K562 (cell line): ENCODE results near the gene PPIH. TPM values are rescaled to one million over a fixed set of nuclear protein-coding genes. Genes with fewer than 3 reads are reported as not detected.

Experiments
- ARID2 ChIP-seq: fragments of 450-650 bp; IDR thresholded peaks from 2 replicates; pipeline ENCODE4 v1.6.1; 2017; ENCODE audit warnings: antibody characterized with exemption, mild to moderate bottlenecking
- CBX5 ChIP-seq: IDR thresholded peaks from 2 replicates; pipeline ENCODE4 v1.6.1; 2014; ENCODE audit warnings: low read depth, borderline replicate concordance
- DDX20 ChIP-seq: fragments of 450-650 bp; IDR thresholded peaks from 2 replicates; pipeline ENCODE4 v1.6.1; 2016; ENCODE audit warnings: missing genetic modification characterization, low read depth, mild to moderate bottlenecking, missing compliant biosample characterization, moderate library complexity
- FOXJ3 ChIP-seq: sonication (generic); formaldehyde crosslinking; IDR thresholded peaks from 2 replicates; pipeline ENCODE4 v1.4.0; 2020; ENCODE audit warnings: mild to moderate bottlenecking, missing genetic modification reagents
- HDAC6 ChIP-seq: IDR thresholded peaks from 2 replicates; pipeline ENCODE4 v1.6.1; 2012; ENCODE audit warnings: low read depth, mild to moderate bottlenecking, control low read depth, inconsistent platforms, low read length, moderate library complexity
- HMGN3 ChIP-seq: IDR thresholded peaks from 2 replicates; pipeline ENCODE4 v1.6.1; 2011; ENCODE audit warnings: borderline replicate concordance, low read depth, mild to moderate bottlenecking, mixed read lengths, low read length; ENCODE audit not compliant: insufficient read length; ENCODE audit errors: extremely low read depth
- IFI16 ChIP-seq: fragments of 250-450 bp; sonication (Bioruptor Pico); IDR thresholded peaks from 2 replicates; pipeline ENCODE4 v2.1.2; 2022; ENCODE audit warnings: mild to moderate bottlenecking, inconsistent platforms
- NCOA4 ChIP-seq: fragments of 450-650 bp; IDR thresholded peaks from 2 replicates; pipeline ENCODE4 v1.6.1; 2018; ENCODE audit warnings: mild to moderate bottlenecking; ENCODE audit not compliant: partially characterized antibody
- NR3C1 ChIP-seq: sonication (generic); formaldehyde crosslinking; IDR thresholded peaks from 2 replicates; pipeline ENCODE4 v1.8.1; 2022; ENCODE audit warnings: missing genetic modification reagents
- SIX5 ChIP-seq, 2 experiments: IDR thresholded peaks; 2 replicates each; pipeline ENCODE4 v1.6.1; 2011; ENCODE audit warnings: low read length in 2 of 2, borderline replicate concordance in 1 of 2, low read depth in 1 of 2, mild to moderate bottlenecking in 1 of 2, moderate library complexity in 1 of 2; ENCODE audit not compliant: insufficient read depth in 1 of 2
- TAF9B ChIP-seq: fragments of 450-650 bp; IDR thresholded peaks from 2 replicates; pipeline ENCODE4 v1.6.1; 2018; ENCODE audit warnings: mild to moderate bottlenecking; ENCODE audit not compliant: partially characterized antibody
- XRCC4 ChIP-seq: IDR thresholded peaks from one replicate; pipeline ENCODE4 v1.6.1; 2011; ENCODE audit not compliant: insufficient read depth, insufficient read length; ENCODE audit errors: extremely low read depth
- polyA plus RNA-seq, 8 experiments: library from polyadenylated mRNA; depleted of rRNA in 4 of 8; stranded (reverse) in 5 of 8; unstranded in 3 of 8; fragments of >200 nt; fragmentation: Nextera tagmentation in 2 of 8; fragmentation: Illumina TruSeq in 1 of 8; extraction: Ambion mirVana in 2 of 8; extraction: Trizol in 1 of 8; gene quantifications; 2 replicates each; pipeline versions ENCODE4 v1.2.1 to v1.2.3, GENCODE V29; 2011 to 2014; ENCODE audit warnings: inconsistent platforms in 1 of 8, missing spikeins in 1 of 8
- total RNA-seq, 7 experiments: library from RNA; depleted of rRNA in 6 of 7; stranded (reverse); fragments of >200 nt in 6 of 7; fragmentation: Illumina TruSeq in 2 of 7; extraction: Trizol in 2 of 7; gene quantifications; 2 replicates each; pipeline versions ENCODE4 v1.2.1 to v1.2.3, GENCODE V29; 2011 to 2021; ENCODE audit warnings: low replicate concordance in 1 of 7
- TF ChIP-seq, protein P1 (sequence below): fragments of 150-350 bp; IDR thresholded peaks from 2 replicates; pipeline ENCODE4 v1.6.1; 2014; ENCODE audit warnings: low read depth, mild to moderate bottlenecking, low read length, borderline replicate concordance
- TF ChIP-seq, protein P2 (sequence below): fragments of 450-650 bp; formaldehyde crosslinking; IDR thresholded peaks from 2 replicates; pipeline ENCODE4 v1.4.0; 2022; ENCODE audit warnings: missing genetic modification characterization
- TF ChIP-seq, protein P3 (sequence below): fragments of 450-650 bp; IDR thresholded peaks from 2 replicates; pipeline ENCODE4 v1.6.1; 2016; ENCODE audit warnings: low read depth, mild to moderate bottlenecking, moderate library complexity

The PPIH gene
- total and polyA plus RNA-seq, 9 of the 15 experiments (the other 6 are each of a cell fraction or from before 2014, with no cell fraction given), result 197 to 470 (median 277) TPM

DNA sequence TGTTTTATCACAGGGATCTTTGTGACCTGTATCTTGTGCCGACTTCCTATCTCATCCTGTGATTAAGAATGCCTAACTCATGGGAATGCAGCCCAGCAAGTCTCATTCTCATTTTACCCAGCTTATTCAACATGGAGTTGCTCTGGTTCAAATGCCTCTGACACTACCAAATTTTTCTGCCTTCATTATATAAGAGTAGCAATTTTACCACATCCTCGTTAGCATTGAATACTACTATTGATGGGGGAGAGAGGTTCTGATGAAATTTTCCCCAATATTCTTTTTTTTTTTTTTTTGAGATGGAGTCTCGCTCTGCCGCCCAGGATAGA is 44.5 kb upstream of the PPIH start (continued):
- TF ChIP-seq, protein P1, sequence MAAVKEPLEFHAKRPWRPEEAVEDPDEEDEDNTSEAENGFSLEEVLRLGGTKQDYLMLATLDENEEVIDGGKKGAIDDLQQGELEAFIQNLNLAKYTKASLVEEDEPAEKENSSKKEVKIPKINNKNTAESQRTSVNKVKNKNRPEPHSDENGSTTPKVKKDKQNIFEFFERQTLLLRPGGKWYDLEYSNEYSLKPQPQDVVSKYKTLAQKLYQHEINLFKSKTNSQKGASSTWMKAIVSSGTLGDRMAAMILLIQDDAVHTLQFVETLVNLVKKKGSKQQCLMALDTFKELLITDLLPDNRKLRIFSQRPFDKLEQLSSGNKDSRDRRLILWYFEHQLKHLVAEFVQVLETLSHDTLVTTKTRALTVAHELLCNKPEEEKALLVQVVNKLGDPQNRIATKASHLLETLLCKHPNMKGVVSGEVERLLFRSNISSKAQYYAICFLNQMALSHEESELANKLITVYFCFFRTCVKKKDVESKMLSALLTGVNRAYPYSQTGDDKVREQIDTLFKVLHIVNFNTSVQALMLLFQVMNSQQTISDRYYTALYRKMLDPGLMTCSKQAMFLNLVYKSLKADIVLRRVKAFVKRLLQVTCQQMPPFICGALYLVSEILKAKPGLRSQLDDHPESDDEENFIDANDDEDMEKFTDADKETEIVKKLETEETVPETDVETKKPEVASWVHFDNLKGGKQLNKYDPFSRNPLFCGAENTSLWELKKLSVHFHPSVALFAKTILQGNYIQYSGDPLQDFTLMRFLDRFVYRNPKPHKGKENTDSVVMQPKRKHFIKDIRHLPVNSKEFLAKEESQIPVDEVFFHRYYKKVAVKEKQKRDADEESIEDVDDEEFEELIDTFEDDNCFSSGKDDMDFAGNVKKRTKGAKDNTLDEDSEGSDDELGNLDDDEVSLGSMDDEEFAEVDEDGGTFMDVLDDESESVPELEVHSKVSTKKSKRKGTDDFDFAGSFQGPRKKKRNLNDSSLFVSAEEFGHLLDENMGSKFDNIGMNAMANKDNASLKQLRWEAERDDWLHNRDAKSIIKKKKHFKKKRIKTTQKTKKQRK, result no peak
- TF ChIP-seq IFI16 (CRISPR knock-in tag), result no peak
- TF ChIP-seq HDAC6, result no peak
- TF ChIP-seq ARID2, result no peak
- TF ChIP-seq TAF9B, result no peak
- no peak for TF ChIP-seq SIX5 (IDR thresholded peaks at IDR 0.05; ENCODE audit: borderline replicate concordance in 1 of 2, insufficient read depth in 1 of 2, low read depth in 1 of 2, low read length in 2 of 2)
- no peak for TF ChIP-seq NCOA4
- TF ChIP-seq, protein P2, sequence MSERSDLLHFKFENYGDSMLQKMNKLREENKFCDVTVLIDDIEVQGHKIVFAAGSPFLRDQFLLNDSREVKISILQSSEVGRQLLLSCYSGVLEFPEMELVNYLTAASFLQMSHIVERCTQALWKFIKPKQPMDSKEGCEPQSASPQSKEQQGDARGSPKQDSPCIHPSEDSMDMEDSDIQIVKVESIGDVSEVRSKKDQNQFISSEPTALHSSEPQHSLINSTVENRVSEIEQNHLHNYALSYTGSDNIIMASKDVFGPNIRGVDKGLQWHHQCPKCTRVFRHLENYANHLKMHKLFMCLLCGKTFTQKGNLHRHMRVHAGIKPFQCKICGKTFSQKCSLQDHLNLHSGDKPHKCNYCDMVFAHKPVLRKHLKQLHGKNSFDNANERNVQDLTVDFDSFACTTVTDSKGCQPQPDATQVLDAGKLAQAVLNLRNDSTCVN (CRISPR knock-in tag), result no peak
- TF ChIP-seq FOXJ3 (CRISPR knock-in tag), result no peak
- TF ChIP-seq NR3C1 (CRISPR knock-in tag), result no peak
- no peak for TF ChIP-seq HMGN3
- TF ChIP-seq DDX20 (tag), result 0 out of 2 replicates have a peak, but pooled peaks have one; percentile 29
- TF ChIP-seq, protein P3, sequence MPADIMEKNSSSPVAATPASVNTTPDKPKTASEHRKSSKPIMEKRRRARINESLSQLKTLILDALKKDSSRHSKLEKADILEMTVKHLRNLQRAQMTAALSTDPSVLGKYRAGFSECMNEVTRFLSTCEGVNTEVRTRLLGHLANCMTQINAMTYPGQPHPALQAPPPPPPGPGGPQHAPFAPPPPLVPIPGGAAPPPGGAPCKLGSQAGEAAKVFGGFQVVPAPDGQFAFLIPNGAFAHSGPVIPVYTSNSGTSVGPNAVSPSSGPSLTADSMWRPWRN, result no peak
- TF ChIP-seq CBX5, result no peak
- TF ChIP-seq XRCC4, result no peak
